Measurements from ENCODE around the gene REC8. TPM values are rescaled to one million over a fixed set of nuclear protein-coding genes. Genes with fewer than 3 reads are reported as not detected.

The REC8 gene
- total and polyA plus RNA-seq, 2 of the 13 experiments (the other 11 are each of a cell fraction or from before 2014, with no cell fraction given) = 3.4 to 14.7 TPM

GRCh38 chr14:24132061-24132685 lies 39.7 kb upstream of the REC8 start (continued):
- TF ChIP-seq ZHX2 (IDR thresholded peaks at IDR 0.05; ENCODE audit: low read depth) (0 out of 2 replicates have a peak, but pooled peaks have one; percentile 8), ZHX2 (CRISPR knock-in tag; IDR thresholded peaks at IDR 0.05; ENCODE audit: borderline replicate concordance) (no peak), NFIB (CRISPR knock-in tag; IDR thresholded peaks at IDR 0.05; ENCODE audit: borderline replicate concordance) (0 out of 2 replicates have a peak, but pooled peaks have one; percentile 32), BCL6 (CRISPR knock-in tag; IDR thresholded peaks at IDR 0.05) (no peak), ZNF768 (CRISPR knock-in tag; IDR thresholded peaks at IDR 0.05) (peak; percentile 71; the same call in 1 of the 2 replicates), LCORL (IDR thresholded peaks at IDR 0.05) (no peak), LCORL (CRISPR knock-in tag; IDR thresholded peaks at IDR 0.05) (no peak), NFKB2 (CRISPR knock-in tag; IDR thresholded peaks at IDR 0.05; ENCODE audit: borderline replicate concordance) (peak; percentile 67; the same call in 1 of the 2 replicates), MATR3 (CRISPR knock-in tag; IDR thresholded peaks at IDR 0.05) (0 out of 2 replicates have a peak, but pooled peaks have one; percentile 89), HOXA3 (CRISPR knock-in tag; IDR thresholded peaks at IDR 0.05) (peak; percentile 55; the same call in 1 of the 2 replicates), ZNF232 (CRISPR knock-in tag; IDR thresholded peaks at IDR 0.05; ENCODE audit: borderline replicate concordance) (peak; percentile 71; the same call in 1 of the 2 replicates), ZFYVE20 (CRISPR knock-in tag; IDR thresholded peaks at IDR 0.05; ENCODE audit: borderline replicate concordance, low read depth) (no peak), UBTF (CRISPR knock-in tag; IDR thresholded peaks at IDR 0.05) (0 out of 2 replicates have a peak, but pooled peaks have one; percentile 28), KDM2A (CRISPR knock-in tag; IDR thresholded peaks at IDR 0.05; ENCODE audit: borderline replicate concordance, low read depth) (0 out of 2 replicates have a peak, but pooled peaks have one; percentile 13), AGO2 (optimal IDR thresholded peaks at IDR 0.05; ENCODE audit: low read depth, low read length) (peak; percentile 51), ZNF451 (CRISPR knock-in tag; IDR thresholded peaks at IDR 0.05) (no peak), ZNF740 (CRISPR knock-in tag; IDR thresholded peaks at IDR 0.05) (no peak), ZBTB38 (CRISPR knock-in tag; IDR thresholded peaks at IDR 0.05) (peak; percentile 96), BORCS8-MEF2B (CRISPR knock-in tag; IDR thresholded peaks at IDR 0.05) (0 out of 2 replicates have a peak, but pooled peaks have one; percentile 1), GFI1 (CRISPR knock-in tag; IDR thresholded peaks at IDR 0.05; ENCODE audit: borderline replicate concordance) (no peak), ZNF350 (CRISPR knock-in tag; IDR thresholded peaks at IDR 0.05; ENCODE audit: borderline replicate concordance, low read depth) (peak; percentile 29; the same call in 1 of the 2 replicates), GABPB1 (CRISPR knock-in tag; IDR thresholded peaks at IDR 0.05) (peak; percentile 38; the same call in 1 of the 2 replicates)

Data from HepG2 (cell line).